Measurements from ENCODE around the gene EXOC6B. TPM values are rescaled to one million over a fixed set of nuclear protein-coding genes. Genes with fewer than 3 reads are reported as not detected.

The EXOC6B gene
- total RNA-seq, 1 donor from 2014 or later: 139 TPM

DNA sequence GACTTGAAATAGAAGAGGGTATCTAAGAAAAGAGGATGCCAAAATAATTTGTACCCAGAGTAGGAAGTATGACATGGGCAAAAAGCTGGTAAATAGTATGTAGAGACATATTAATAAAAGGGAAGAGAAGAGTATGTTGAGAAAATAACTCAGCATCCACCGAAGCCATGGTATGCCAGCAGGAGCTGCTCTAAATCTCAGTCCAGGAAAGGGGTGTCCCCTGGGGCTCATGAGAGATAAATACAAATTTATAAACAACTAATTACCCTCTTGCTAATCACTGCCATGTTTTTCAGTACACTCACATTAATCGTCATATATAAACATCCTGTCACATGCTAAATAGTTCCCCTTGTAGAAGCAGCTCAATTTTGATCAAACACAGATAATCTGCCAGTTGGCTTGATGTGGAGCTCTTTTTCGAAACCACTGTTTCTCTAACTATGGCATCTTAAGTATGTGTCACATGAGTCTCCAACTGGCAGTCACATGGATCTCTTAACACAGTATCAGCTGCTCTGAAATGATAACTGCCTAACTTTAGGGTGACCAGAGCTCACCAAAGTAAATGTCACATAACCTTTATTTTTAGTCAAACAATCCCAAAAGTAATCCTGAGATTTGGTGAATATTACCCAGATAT, 31.9 kb downstream of the EXOC6B start:
- DNase-seq: no peak
- TF ChIP-seq, protein P1, sequence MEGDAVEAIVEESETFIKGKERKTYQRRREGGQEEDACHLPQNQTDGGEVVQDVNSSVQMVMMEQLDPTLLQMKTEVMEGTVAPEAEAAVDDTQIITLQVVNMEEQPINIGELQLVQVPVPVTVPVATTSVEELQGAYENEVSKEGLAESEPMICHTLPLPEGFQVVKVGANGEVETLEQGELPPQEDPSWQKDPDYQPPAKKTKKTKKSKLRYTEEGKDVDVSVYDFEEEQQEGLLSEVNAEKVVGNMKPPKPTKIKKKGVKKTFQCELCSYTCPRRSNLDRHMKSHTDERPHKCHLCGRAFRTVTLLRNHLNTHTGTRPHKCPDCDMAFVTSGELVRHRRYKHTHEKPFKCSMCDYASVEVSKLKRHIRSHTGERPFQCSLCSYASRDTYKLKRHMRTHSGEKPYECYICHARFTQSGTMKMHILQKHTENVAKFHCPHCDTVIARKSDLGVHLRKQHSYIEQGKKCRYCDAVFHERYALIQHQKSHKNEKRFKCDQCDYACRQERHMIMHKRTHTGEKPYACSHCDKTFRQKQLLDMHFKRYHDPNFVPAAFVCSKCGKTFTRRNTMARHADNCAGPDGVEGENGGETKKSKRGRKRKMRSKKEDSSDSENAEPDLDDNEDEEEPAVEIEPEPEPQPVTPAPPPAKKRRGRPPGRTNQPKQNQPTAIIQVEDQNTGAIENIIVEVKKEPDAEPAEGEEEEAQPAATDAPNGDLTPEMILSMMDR (IDR thresholded peaks at IDR 0.05; ENCODE audit: borderline replicate concordance): no peak
- peak overlapping the region; percentile 79 for H3K27ac ChIP-seq (replicated peaks)
- intact Hi-C loops (cut with micrococcal nuclease): no loop called here
- peak overlapping the region; percentile 5 for H3K4me3 ChIP-seq
- no peaks in the 10 kb centered on the region for H3K36me3 ChIP-seq
- H3K27me3 ChIP-seq (ENCODE audit: low read depth): no peaks in the 10 kb centered on the region
- H3K9me3 ChIP-seq (replicated peaks): no peaks in the 10 kb centered on the region
- peaks cover 76% of the 10 kb centered on the region for H3K4me1 ChIP-seq

DNA sequence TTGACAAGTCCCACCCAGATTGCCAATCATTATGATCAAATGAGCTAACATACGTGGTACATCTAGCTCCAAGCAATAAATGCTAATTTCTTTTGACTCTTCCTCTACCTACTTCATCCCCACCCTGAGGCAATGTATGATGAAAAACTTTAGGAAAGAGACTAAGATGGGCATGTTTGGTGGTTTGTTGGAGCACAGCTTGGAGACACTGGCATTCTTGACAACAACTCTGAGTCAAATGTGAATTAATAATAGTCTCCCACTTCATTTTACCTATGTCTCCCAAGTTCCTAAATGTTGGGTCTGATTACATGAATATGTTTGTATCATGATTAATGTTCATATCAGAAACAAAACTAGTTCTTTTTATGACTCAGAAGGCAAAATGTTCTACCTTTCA, 36.6 kb downstream of the EXOC6B start:
- no peaks in the 10 kb centered on the region for H3K36me3 ChIP-seq
- DNase-seq: no peak
- intact Hi-C loops (cut with micrococcal nuclease): no loop called here
- no peaks in the 10 kb centered on the region for H3K27me3 ChIP-seq (ENCODE audit: low read depth)
- peaks cover 75% of the 10 kb centered on the region for H3K4me1 ChIP-seq
- H3K4me3 ChIP-seq: no peak overlapping the region
- H3K9me3 ChIP-seq (replicated peaks): no peaks in the 10 kb centered on the region
- H3K27ac ChIP-seq (replicated peaks): no peak overlapping the region
- TF ChIP-seq, protein P1 (IDR thresholded peaks at IDR 0.05; ENCODE audit: borderline replicate concordance): no peak

DNA sequence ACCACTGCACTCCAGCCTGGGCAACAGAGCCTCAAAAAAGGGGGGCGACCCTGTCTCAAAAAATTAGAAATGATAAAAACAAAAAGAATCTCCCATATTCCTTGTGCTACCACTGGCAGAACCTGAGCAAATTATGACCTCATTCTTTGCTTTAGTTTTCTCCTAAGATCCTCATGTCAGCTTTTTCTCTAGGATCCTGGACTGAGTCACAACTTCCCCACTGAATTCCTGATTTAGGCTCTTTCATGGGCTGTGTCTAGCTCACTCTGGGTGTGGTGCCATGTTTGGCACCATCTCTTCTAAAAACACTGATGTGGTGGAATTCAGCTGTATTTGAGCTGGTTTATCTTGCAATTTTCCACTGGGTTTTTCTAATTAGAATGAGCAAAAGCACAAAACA, 37.1 kb downstream of the EXOC6B start:
- DNase-seq: no peak
- H3K4me1 ChIP-seq: peaks cover 72% of the 10 kb centered on the region
- no peaks in the 10 kb centered on the region for H3K36me3 ChIP-seq
- H3K27ac ChIP-seq (replicated peaks): peak overlapping the region; percentile 3
- H3K4me3 ChIP-seq: no peak overlapping the region
- TF ChIP-seq, protein P1 (IDR thresholded peaks at IDR 0.05; ENCODE audit: borderline replicate concordance): no peak
- no peaks in the 10 kb centered on the region for H3K27me3 ChIP-seq (ENCODE audit: low read depth)
- H3K9me3 ChIP-seq (replicated peaks): no peaks in the 10 kb centered on the region
- intact Hi-C loops (cut with micrococcal nuclease): no loop called here

DNA sequence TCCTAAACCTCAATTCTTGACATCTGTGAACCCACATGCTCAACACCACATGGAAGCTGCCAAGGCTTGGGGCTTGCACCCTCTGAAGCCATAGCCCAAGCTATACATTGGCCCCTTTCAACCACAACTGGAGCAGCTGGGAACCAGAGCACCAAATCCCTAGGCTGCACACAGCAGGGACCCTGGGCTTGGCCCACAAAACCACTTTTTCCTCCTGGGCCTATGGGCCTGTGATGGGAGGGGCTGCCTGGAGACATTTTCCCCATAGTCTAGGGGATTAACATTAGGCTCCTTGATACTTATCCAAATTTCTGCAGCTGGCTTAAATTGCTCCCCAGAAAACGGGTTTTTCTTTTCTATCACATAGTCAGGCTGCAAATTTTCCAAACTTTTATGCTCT, 40.3 kb downstream of the EXOC6B start:
- Histone ChIP-seq H3K9me3 (replicated peaks) (no peaks in the 10 kb centered on the region), H3K36me3 (no peaks in the 10 kb centered on the region), H3K4me3 (no peak overlapping the region), H3K27me3 (ENCODE audit: low read depth) (no peaks in the 10 kb centered on the region), H3K27ac (replicated peaks) (no peak overlapping the region), H3K4me1 (peaks cover 76% of the 10 kb centered on the region)
- no peak for DNase-seq
- intact Hi-C loops (cut with micrococcal nuclease): no loop called here
- TF ChIP-seq, protein P1 (IDR thresholded peaks at IDR 0.05; ENCODE audit: borderline replicate concordance): no peak

DNA sequence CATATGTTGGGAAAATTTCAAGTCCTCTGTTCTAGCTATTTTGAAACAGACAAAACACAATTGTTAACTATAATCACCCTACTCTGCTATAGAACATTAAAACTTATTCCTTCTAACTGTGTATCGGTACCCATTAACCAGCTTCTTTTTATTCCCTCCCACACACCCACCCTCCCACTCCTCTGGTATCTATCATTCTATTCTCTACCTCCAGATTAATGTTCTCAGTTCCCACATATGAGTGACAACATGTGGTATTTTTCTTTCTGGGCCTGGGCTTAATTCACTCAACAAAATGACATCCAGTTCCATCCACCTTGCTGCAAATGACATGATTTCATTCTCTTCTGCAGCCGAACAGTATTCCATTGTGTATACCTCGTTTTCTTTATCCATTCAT, 43.3 kb downstream of the EXOC6B start:
- intact Hi-C loops (cut with micrococcal nuclease): no loop called here
- no peaks in the 10 kb centered on the region for H3K27me3 ChIP-seq (ENCODE audit: low read depth)
- peaks cover 9% of the 10 kb centered on the region for H3K9me3 ChIP-seq (replicated peaks)
- no peaks in the 10 kb centered on the region for H3K36me3 ChIP-seq
- no peak overlapping the region for H3K27ac ChIP-seq (replicated peaks)
- TF ChIP-seq, protein P1 (IDR thresholded peaks at IDR 0.05; ENCODE audit: borderline replicate concordance): no peak
- no peak overlapping the region for H3K4me3 ChIP-seq
- peaks cover 81% of the 10 kb centered on the region for H3K4me1 ChIP-seq
- DNase-seq: no peak

All from left ventricle myocardium inferior (tissue), 1 donor.